ENCODE measurements around the gene SMAD6. TPM values are rescaled to one million over a fixed set of nuclear protein-coding genes. Genes with fewer than 3 reads are reported as not detected.

SMAD6 gene
- total and polyA plus RNA-seq, 2 of the 4 experiments (the other 2 are of a cell fraction): 4.8 to 8.5 TPM

DNA sequence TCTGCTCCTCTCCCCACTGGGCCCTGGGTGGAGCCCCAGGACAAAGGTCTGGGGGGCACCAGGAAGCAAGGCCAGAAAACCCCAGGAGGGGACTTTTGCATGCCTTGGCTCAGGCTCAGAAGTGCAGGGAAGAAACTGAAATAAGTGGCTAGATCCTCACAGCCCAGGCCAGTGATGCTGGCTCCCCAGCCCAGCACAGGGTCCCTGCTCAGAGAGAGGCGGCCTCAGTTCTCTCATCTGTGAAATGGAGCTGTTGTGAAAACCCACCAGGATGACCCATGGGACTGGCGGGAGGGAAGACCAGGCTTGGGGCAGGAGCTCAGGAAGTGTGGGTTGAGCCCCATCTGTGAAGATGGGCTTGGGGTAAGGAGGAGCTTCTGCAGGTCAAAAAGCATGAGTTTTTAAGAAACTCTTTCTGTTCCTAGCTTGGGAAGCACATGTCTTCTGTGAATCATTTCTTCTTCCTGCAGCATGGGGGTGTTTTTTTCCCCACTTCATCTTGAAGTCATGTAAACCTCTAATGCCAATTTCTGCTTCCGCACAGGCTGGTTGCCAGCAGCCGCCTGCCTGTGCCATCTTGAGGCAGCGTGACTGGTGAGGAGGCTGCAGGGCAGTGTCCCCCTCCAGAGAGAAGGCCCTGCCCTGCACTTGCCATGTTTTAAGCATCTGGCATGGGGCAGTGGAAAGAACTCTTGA, 118.6 kb downstream of the SMAD6 start:
- no peak overlapping the region for H3K4me2 ChIP-seq (ENCODE audit: low read depth, low read length)
- H3K18ac ChIP-seq (ENCODE audit: low read depth, low read length): no peak overlapping the region
- 100% methylated on average over 2 of the region's 5 CpGs; no CpG with 5 or more reads in 1 of the 2 experiments for WGBS, 2 experiments (ENCODE audit: extremely low coverage in 2 of 2, insufficient read length in 1 of 2)
- ATAC-seq (ENCODE audit: low read depth) (no peak), DNase-seq (no peak)
- no peak overlapping the region for H2BK20ac ChIP-seq (ENCODE audit: low read depth, low read length)
- no peak overlapping the region for H3K4me3 ChIP-seq (ENCODE audit: insufficient read depth, low read depth, low read length)
- H3K36me3 ChIP-seq (ENCODE audit: control insufficient read depth, insufficient read depth, low read length): no peaks in the 10 kb centered on the region
- dilution Hi-C loops (cut with HindIII; ENCODE audit: low sequenced_read_pairs, unreplicated experiment): no loop called here
- H3K4ac ChIP-seq (ENCODE audit: low read depth, low read length): 0 out of 2 replicates have a peak overlapping the region, but pooled peaks have one; percentile 5
- H4K5ac ChIP-seq (ENCODE audit: low read depth, low read length): no peak overlapping the region
- CTCF ChIA-PET: no interaction called here
- H2BK15ac ChIP-seq (ENCODE audit: low read depth, low read length): no peak overlapping the region
- H3K56ac ChIP-seq (ENCODE audit: extremely low read depth, insufficient read depth, low read length): no peak overlapping the region
- BruUV-seq (replicated peaks): no TSS peak
- no peak overlapping the region for H2BK120ac ChIP-seq (ENCODE audit: low read depth, low read length)
- no peaks in the 10 kb centered on the region for H3K9me3 ChIP-seq (ENCODE audit: control insufficient read depth, insufficient read depth, low read length)
- H2BK5ac ChIP-seq (ENCODE audit: low read depth, low read length, poor library complexity, severe bottlenecking): no peak overlapping the region
- peaks cover 2% of the 10 kb centered on the region for H3K4me1 ChIP-seq (ENCODE audit: control insufficient read depth, insufficient read depth, low read length)
- H2AFZ ChIP-seq (replicated peaks; ENCODE audit: low read length, poor library complexity): peak overlapping the region; percentile 32
- no peak overlapping the region for H3K9ac ChIP-seq (ENCODE audit: low read depth, low read length)
- H4K91ac ChIP-seq (ENCODE audit: insufficient read depth, low read depth, low read length): no peak overlapping the region
- POLR2A ChIA-PET (ENCODE audit: unreplicated experiment): no interaction called here
- no peak overlapping the region for H3K14ac ChIP-seq (replicated peaks; ENCODE audit: low read depth, low read length)
- no peak overlapping the region for H3K23ac ChIP-seq (ENCODE audit: low read depth, low read length)
- peak overlapping the region; percentile 66 for H2AK9ac ChIP-seq (replicated peaks; ENCODE audit: low read depth, low read length, poor library complexity)
- no peaks in the 10 kb centered on the region for H4K20me1 ChIP-seq (ENCODE audit: insufficient read depth, low read length)
- no peaks in the 10 kb centered on the region for H3K79me1 ChIP-seq (ENCODE audit: low read depth in 1 of 2, low read length in 2 of 2)
- no peaks in the 10 kb centered on the region for H3K27me3 ChIP-seq (ENCODE audit: control insufficient read depth, insufficient read depth, low read length)
- H2AK5ac ChIP-seq (ENCODE audit: low read depth, low read length): peak overlapping the region; percentile 50; the same call in 1 of the 2 replicates
- in situ Hi-C loops (cut with MboI; ENCODE audit: low sequenced_read_pairs): no loop called here
- intact Hi-C loops (cut with micrococcal nuclease): no loop called here
- no peak overlapping the region for H4K8ac ChIP-seq (ENCODE audit: low read depth in 2 of 2, low read length in 2 of 2)
- H3K27ac ChIP-seq (ENCODE audit: insufficient read depth, low read length): no peak overlapping the region
- H3K9me1 ChIP-seq (ENCODE audit: insufficient read depth, low read length): peaks cover 7% of the 10 kb centered on the region; the same call in 1 of the 2 replicates
- TF ChIP-seq, protein P1, sequence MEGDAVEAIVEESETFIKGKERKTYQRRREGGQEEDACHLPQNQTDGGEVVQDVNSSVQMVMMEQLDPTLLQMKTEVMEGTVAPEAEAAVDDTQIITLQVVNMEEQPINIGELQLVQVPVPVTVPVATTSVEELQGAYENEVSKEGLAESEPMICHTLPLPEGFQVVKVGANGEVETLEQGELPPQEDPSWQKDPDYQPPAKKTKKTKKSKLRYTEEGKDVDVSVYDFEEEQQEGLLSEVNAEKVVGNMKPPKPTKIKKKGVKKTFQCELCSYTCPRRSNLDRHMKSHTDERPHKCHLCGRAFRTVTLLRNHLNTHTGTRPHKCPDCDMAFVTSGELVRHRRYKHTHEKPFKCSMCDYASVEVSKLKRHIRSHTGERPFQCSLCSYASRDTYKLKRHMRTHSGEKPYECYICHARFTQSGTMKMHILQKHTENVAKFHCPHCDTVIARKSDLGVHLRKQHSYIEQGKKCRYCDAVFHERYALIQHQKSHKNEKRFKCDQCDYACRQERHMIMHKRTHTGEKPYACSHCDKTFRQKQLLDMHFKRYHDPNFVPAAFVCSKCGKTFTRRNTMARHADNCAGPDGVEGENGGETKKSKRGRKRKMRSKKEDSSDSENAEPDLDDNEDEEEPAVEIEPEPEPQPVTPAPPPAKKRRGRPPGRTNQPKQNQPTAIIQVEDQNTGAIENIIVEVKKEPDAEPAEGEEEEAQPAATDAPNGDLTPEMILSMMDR (conservative IDR thresholded peaks at IDR 0.05; ENCODE audit: low read depth, low read length): no peak
- TF ChIP-seq MXI1 (IDR thresholded peaks at IDR 0.05; ENCODE audit: borderline replicate concordance, low read depth, low read length): no peak
- TF ChIP-seq MAFK (IDR thresholded peaks at IDR 0.05; ENCODE audit: low read depth, low read length): no peak
- TF ChIP-seq RFX5 (IDR thresholded peaks at IDR 0.05; ENCODE audit: low read depth, low read length): no peak

Measured in IMR-90 (cell line).